NB4 (cell line): Measurements from ENCODE around the gene FIG4.
A peak's percentile ranks its signal among the peaks of the same experiment; 100 is the strongest.

ENCODE experiments used
- DNase-seq: peaks from one replicate; pipeline ENCODE4 v3.0.0; 2010; ENCODE audit warnings: low read depth
- H3K4me3 ChIP-seq: one replicate; pipeline ENCODE4 v1.5.1; 2011; ENCODE audit warnings: mild to moderate bottlenecking, low read depth, low read length, moderate library complexity
- CTCF ChIP-seq: IDR thresholded peaks from one replicate; pipeline ENCODE4 v1.5.1; 2012; ENCODE audit warnings: low read depth, low read length
- MAX ChIP-seq: IDR thresholded peaks from 2 replicates; pipeline ENCODE4 v1.6.1; 2011; ENCODE audit warnings: low read depth, low read length
- MYC ChIP-seq: IDR thresholded peaks from 2 replicates; pipeline ENCODE4 v1.6.1; 2011; ENCODE audit warnings: low read depth, low read length
- POLR2A ChIP-seq: IDR thresholded peaks from 2 replicates; pipeline ENCODE4 v1.6.1; 2011; ENCODE audit warnings: mild to moderate bottlenecking; ENCODE audit not compliant: insufficient read length; ENCODE audit errors: extremely low read depth

The FIG4 gene

GRCh38 chr6:109872549-109872948 lies 181.5 kb downstream of the FIG4 start:
- DNase-seq = no peak
- TF ChIP-seq POLR2A = no peak
- no peak for TF ChIP-seq MYC
- TF ChIP-seq CTCF = no peak
- TF ChIP-seq MAX = no peak

GRCh38 chr6:109872968-109873545 lies 182.0 kb downstream of the FIG4 start:
- DNase-seq = peak; percentile 15
- H3K4me3 ChIP-seq = no peak overlapping the region
- TF ChIP-seq MAX = no peak
- no peak for TF ChIP-seq CTCF
- no peak for TF ChIP-seq MYC
- TF ChIP-seq POLR2A = no peak

More at GRCh38 chr6:109872549-109872948, 181.5 kb downstream of the FIG4 start:
- H3K4me3 ChIP-seq = no peak overlapping the region

- no peak for TF ChIP-seq POLR2A
- TF ChIP-seq MYC = no peak
- TF ChIP-seq MAX = no peak
- TF ChIP-seq CTCF = no peak
- DNase-seq = no peak
- H3K4me3 ChIP-seq = no peak overlapping the region
These were observed 183.0 kb downstream of the FIG4 start for GRCh38 chr6:109874086-109874485.

GRCh38 chr6:109874621-109875020 lies 183.5 kb downstream of the FIG4 start:
- DNase-seq = no peak
- H3K4me3 ChIP-seq = no peak overlapping the region
- no peak for TF ChIP-seq MYC
- no peak for TF ChIP-seq CTCF
- no peak for TF ChIP-seq POLR2A
- TF ChIP-seq MAX = no peak
